Measurements from ENCODE around the gene KPNA6.
A peak's percentile ranks its signal among the peaks of the same experiment; 100 is the strongest.
"Not testable (repeated sequence)": the region's sequence is repeated elsewhere in the genome, so short reads cannot be mapped to it uniquely, and the experiment has no call there.

Gene KPNA6

DNA sequence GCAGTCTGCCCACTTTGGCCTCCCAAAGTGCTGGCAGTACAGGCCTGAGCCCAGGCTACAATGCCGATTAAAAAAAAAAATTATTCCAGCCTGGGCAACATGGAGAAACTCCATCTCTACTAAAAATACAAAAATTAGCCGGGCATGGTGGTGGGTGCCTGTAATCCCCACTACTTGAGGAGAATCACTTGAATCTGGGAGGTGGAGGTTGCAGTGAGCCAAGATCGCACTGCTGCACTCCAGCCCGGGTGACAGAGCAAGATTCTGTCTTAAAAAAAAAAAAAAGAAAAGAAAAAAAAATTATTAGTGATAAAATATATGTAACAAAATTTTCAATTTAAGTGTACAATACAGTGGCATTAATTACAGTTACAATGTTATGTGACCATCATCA is 35.4 kb downstream of the KPNA6 start:
- DNase-seq, result not testable (repeated sequence)

- no peak for DNase-seq
Measured at GRCh38 chr1:32144033-32144432, 36.2 kb downstream of the KPNA6 start.

- DNase-seq, result not testable (repeated sequence)
Measured at GRCh38 chr1:32147799-32148198, 39.9 kb downstream of the KPNA6 start.

- DNase-seq, result no peak
Measured at GRCh38 chr1:32150847-32151246, 43.0 kb downstream of the KPNA6 start.

- DNase-seq, result peak; percentile 32
Measured at GRCh38 chr1:32151319-32151787, 43.5 kb downstream of the KPNA6 start.

- DNase-seq, result no peak
Measured at GRCh38 chr1:32159189-32159588, 51.3 kb downstream of the KPNA6 start.

DNA sequence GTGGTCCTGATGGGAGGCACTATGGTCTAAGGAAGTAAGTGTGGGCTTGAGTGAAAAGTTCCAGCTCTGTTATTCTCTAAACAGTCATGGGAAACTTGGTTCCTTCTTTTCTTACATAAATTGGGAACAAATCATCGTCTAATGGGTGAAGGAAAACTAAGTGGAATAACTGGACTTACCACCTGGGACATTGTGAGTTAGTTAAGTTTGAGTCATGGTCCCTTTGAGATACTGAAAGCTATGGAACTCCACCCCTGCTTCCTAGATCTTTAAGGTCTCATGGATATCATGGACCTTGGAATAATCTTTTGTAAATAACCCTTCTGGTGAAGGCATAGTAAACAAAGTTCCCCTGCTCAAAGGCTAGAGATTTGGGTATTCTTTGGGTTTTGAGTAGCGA is 55.5 kb downstream of the KPNA6 start:
- no peak for DNase-seq

- not testable (repeated sequence) for DNase-seq
Measured at GRCh38 chr1:32165633-32166032, 57.8 kb downstream of the KPNA6 start.

DNA sequence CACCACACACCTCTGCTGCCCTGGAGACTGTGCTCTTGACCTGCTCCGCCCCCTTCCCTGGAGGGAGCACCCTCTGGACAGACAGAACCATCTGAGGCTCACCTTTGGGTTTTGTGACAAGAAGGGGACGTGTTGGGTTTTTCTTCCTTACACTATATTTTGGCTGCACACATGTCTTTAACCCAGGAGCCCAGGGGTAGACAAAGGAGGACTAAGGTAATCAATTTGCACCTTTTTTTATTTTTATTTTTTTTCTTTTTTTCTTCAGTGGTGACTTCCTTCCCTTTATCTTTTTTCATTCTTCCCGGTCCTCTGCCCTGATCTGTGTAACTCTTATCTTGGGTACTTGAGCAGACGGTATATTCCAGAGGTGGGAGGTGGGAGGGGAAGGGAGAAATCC is 63.1 kb downstream of the KPNA6 start:
- no peak for DNase-seq

DNA sequence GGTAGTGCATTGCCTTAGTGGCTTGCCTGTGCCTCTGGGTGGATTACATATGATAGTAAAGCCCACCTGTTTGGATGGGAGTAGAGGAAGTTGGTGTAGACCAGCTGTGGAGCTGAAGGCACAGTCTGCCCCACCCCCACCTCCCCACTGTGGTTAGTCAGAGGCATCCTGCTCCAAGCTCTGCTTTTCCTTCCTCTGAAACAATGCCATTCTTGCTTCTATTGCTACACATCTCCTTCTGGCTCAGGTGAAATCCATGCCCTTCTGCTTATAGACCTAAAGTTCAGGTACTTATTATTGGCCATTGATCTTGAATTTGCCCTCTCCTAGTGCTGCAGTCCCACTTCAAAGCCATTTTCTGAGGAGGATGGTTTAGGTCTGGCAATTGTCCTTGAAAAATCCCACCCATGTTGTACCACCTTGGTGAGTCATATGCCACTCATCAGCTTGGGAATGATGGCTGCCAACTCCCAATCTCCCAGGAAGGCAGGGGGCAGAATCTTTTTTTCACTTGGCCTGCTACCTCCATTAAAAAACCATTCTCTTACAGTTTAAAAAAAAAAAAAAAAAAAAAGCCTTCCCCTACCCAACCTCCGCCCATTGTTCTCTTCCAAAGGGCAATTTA is 64.9 kb downstream of the KPNA6 start:
- no peak for DNase-seq

DNA sequence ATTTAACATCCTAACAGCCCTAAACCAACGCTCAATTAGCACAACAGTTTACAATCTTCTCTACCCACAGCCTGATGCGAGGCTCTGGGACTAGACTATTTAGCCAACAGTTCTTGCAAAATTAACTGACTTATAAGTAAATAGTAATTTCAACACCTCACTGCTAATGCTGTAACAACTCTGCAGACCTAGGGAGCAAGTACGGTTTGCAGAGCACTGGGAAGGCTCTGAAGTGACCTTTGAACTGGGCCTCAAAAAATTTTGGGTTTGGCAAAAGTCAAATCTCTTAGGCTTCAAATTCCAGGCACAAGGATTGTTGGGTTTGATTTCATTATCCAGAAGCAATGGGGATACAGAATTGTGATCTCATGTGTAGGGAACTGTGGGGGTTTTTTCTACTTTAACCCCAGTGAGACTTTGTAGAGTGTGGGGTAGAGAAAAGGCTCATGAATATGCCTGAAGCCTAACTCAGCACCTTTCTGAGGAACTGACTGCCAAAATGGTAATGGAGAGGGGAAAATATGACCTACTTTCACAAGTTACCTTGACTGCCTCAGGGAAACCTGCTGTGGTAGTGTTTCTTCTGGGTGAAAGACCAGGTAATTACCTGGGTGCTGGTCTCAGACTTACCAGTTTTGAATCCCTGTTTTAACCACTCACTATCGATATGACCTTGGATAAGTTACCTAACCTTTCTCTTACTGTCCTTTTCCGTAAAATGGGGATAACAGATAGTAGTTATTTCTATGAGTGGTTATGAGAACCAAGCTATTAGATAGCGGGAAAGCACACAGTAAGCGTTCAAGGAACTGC is 70.7 kb downstream of the KPNA6 start:
- no peak for DNase-seq

DNA sequence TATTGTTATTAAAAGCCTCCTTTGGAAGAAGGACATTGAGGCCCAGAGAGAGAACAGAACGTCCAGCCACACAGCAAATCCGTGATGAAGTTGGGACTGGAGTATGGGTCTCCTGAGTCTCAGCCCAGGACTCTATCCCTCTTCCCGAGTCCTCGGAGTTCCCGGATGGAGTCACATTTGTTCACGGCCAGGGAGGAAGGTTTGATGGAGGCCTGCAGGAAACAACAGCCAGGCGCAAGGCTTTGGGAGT is 71.3 kb downstream of the KPNA6 start:
- DNase-seq, result no peak

- DNase-seq, result peak; percentile 83
Measured at GRCh38 chr1:32179443-32180185, 71.8 kb downstream of the KPNA6 start, which contains the start of gene TXLNA. Gene TXLNA (plus strand): TSS chr1:32179675. CDS start chr1:32180346, 671 bp downstream.

DNA sequence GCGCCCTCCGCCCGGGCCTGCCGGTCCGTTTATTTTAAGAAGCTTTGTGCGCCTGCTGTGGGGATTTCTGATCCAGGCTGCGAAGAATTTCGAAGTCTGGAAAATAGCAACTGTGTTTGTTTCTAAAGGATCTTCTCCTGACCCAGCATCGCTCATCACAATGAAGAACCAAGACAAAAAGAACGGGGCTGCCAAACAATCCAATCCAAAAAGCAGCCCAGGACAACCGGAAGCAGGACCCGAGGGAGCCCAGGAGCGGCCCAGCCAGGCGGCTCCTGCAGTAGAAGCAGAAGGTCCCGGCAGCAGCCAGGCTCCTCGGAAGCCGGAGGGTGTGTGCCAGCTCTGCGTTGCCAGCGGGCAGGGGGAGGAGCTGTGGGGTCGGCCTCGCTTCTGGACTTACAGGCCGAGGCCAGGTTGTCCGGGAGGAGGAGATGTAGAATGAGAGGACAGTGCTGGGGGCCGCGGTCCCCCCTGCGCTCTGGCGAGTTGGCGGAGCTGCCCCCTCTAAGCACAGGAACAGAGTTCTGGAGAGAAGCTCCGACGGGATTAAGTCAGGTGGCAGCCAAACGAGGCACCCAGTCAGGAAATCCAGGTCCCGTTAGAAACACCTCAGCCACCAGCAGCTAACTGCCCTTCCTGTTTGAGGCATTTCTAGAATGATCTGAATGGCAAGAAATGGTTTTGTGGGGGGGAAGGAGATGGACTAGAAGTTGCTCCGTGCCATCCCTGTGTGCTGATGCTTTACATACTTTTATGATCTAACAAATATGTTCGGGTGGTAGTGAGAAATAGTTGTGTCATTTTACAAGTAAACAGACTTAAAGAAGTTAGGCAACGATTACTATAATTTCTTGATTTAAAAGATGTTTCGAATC is 72.6 kb downstream of the KPNA6 start:
- no peak for DNase-seq

- no peak for DNase-seq
Measured at GRCh38 chr1:32181065-32181464, 73.2 kb downstream of the KPNA6 start.

GRCh38 chr1:32181563-32181962 is 73.7 kb downstream of the KPNA6 start:
- DNase-seq, result no peak

DNA sequence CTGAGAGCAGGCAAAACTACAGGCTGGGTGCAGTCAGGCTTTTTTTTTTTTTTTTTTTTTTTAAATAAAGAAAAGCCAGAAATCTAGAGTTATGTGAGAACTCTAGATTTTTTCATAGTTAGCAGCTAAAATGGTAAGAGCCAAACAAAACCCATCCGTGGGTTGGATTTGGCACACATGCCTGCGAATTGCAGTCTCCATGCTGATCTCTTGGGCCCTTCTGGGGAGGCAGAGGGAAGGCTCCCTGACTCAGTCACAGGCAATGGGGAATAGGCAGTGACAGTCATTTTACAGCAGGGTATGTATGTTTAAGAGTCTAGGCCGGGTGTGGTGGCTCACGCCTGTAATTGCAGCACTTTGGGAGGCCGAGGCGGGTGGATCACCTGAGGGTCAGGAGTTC is 74.2 kb downstream of the KPNA6 start:
- no peak for DNase-seq

DNA sequence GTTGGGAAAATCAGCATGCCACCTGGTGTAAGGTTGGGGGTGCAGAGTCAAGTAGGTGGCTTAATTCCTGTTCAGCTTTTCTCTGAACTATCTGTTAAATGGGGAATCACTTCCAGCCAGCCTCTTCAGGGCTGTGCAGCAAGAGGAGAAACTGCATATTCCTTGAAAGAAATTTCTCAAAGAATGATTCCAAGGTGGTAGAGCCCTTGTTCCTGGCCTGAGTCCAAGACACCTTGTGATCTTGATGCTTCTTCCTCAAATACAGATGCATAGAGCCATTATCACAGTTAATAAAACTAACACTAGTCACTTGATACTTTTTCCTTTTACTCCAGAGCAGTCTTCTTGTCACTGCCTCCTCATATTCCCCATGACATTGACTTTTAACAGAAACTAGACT is 76.8 kb downstream of the KPNA6 start:
- DNase-seq, result no peak

DNA sequence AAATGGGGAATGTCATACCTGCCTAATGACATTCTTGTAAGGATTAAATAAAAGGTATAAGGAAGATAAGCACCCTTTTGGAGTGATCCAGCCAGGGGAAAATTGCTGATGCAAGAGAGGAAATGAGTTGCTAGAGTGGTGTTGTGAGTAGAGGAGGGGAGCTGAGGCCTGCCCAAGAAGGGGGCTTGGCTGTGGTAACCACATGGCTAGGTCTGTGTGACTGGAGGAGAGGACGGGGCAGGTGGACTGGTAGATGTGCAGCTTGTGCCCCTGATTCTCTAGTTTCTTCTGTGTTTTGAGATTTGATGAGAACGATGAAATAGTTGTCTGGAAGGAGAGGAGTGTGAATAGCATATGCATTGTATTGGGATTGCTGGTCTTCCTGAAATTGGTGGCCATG is 78.2 kb downstream of the KPNA6 start:
- DNase-seq, result no peak

GRCh38 chr1:32186491-32186890 is 78.6 kb downstream of the KPNA6 start:
- DNase-seq, result no peak

- DNase-seq, result no peak
Measured at GRCh38 chr1:32187850-32188249, 80.0 kb downstream of the KPNA6 start.

- no peak for DNase-seq
Measured at GRCh38 chr1:32192220-32192948, 84.5 kb downstream of the KPNA6 start.
